Measurements from ENCODE around the gene FAM210B. TPM values are rescaled to one million over a fixed set of nuclear protein-coding genes. Genes with fewer than 3 reads are reported as not detected.

The FAM210B gene
- total and polyA plus RNA-seq, 2 of the 8 experiments (the other 6 are each of a cell fraction or from before 2014, with no cell fraction given) = 9.4 to 15.0 TPM

DNA sequence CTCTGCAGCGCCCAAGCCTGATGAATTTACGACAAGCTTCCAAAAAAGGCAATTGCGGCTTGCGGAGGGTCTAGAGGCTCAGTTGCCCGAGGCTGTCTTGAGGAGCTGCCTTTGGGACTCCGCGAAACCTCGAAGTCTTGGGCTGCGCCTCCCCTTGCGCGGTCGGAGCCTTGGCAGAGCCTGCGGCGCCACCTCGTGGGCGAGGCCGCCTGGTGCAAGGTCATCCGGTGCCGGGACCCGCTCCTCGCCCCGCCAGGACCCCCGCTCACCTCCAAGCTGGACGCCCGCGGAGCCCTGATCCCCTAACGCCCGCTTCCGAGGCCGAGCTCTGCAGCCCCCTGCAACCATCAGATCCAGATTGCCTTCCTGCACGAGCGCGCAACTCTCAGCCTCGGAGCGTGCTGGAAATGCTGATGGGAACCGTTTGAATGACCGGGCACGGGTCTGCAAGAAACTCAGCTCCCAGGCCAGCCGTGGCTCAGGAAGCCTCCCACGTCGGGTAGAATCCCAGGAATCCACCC, 14.9 kb upstream of the FAM210B start (continued):
- TF ChIP-seq, protein P1, sequence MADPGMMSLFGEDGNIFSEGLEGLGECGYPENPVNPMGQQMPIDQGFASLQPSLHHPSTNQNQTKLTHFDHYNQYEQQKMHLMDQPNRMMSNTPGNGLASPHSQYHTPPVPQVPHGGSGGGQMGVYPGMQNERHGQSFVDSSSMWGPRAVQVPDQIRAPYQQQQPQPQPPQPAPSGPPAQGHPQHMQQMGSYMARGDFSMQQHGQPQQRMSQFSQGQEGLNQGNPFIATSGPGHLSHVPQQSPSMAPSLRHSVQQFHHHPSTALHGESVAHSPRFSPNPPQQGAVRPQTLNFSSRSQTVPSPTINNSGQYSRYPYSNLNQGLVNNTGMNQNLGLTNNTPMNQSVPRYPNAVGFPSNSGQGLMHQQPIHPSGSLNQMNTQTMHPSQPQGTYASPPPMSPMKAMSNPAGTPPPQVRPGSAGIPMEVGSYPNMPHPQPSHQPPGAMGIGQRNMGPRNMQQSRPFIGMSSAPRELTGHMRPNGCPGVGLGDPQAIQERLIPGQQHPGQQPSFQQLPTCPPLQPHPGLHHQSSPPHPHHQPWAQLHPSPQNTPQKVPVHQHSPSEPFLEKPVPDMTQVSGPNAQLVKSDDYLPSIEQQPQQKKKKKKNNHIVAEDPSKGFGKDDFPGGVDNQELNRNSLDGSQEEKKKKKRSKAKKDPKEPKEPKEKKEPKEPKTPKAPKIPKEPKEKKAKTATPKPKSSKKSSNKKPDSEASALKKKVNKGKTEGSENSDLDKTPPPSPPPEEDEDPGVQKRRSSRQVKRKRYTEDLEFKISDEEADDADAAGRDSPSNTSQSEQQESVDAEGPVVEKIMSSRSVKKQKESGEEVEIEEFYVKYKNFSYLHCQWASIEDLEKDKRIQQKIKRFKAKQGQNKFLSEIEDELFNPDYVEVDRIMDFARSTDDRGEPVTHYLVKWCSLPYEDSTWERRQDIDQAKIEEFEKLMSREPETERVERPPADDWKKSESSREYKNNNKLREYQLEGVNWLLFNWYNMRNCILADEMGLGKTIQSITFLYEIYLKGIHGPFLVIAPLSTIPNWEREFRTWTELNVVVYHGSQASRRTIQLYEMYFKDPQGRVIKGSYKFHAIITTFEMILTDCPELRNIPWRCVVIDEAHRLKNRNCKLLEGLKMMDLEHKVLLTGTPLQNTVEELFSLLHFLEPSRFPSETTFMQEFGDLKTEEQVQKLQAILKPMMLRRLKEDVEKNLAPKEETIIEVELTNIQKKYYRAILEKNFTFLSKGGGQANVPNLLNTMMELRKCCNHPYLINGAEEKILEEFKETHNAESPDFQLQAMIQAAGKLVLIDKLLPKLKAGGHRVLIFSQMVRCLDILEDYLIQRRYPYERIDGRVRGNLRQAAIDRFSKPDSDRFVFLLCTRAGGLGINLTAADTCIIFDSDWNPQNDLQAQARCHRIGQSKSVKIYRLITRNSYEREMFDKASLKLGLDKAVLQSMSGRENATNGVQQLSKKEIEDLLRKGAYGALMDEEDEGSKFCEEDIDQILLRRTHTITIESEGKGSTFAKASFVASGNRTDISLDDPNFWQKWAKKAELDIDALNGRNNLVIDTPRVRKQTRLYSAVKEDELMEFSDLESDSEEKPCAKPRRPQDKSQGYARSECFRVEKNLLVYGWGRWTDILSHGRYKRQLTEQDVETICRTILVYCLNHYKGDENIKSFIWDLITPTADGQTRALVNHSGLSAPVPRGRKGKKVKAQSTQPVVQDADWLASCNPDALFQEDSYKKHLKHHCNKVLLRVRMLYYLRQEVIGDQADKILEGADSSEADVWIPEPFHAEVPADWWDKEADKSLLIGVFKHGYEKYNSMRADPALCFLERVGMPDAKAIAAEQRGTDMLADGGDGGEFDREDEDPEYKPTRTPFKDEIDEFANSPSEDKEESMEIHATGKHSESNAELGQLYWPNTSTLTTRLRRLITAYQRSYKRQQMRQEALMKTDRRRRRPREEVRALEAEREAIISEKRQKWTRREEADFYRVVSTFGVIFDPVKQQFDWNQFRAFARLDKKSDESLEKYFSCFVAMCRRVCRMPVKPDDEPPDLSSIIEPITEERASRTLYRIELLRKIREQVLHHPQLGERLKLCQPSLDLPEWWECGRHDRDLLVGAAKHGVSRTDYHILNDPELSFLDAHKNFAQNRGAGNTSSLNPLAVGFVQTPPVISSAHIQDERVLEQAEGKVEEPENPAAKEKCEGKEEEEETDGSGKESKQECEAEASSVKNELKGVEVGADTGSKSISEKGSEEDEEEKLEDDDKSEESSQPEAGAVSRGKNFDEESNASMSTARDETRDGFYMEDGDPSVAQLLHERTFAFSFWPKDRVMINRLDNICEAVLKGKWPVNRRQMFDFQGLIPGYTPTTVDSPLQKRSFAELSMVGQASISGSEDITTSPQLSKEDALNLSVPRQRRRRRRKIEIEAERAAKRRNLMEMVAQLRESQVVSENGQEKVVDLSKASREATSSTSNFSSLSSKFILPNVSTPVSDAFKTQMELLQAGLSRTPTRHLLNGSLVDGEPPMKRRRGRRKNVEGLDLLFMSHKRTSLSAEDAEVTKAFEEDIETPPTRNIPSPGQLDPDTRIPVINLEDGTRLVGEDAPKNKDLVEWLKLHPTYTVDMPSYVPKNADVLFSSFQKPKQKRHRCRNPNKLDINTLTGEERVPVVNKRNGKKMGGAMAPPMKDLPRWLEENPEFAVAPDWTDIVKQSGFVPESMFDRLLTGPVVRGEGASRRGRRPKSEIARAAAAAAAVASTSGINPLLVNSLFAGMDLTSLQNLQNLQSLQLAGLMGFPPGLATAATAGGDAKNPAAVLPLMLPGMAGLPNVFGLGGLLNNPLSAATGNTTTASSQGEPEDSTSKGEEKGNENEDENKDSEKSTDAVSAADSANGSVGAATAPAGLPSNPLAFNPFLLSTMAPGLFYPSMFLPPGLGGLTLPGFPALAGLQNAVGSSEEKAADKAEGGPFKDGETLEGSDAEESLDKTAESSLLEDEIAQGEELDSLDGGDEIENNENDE (IDR thresholded peaks at IDR 0.05; ENCODE audit: insufficient replicate concordance, low read length) = no peak
- TF ChIP-seq HDAC2 (IDR thresholded peaks at IDR 0.05; ENCODE audit: borderline replicate concordance in 1 of 2, low read depth in 2 of 2, low read length in 2 of 2) = no peak
- TF ChIP-seq SP2 (IDR thresholded peaks at IDR 0.05; ENCODE audit: low read length) = no peak
- no peak for TF ChIP-seq HDAC6 (IDR thresholded peaks at IDR 0.05; ENCODE audit: low read depth, low read length)
- TF ChIP-seq, protein P2, sequence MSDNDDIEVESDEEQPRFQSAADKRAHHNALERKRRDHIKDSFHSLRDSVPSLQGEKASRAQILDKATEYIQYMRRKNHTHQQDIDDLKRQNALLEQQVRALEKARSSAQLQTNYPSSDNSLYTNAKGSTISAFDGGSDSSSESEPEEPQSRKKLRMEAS (IDR thresholded peaks at IDR 0.05) = 0 out of 2 replicates have a peak, but pooled peaks have one; percentile 27
- TF ChIP-seq, protein P3, sequence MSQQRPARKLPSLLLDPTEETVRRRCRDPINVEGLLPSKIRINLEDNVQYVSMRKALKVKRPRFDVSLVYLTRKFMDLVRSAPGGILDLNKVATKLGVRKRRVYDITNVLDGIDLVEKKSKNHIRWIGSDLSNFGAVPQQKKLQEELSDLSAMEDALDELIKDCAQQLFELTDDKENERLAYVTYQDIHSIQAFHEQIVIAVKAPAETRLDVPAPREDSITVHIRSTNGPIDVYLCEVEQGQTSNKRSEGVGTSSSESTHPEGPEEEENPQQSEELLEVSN (IDR thresholded peaks at IDR 0.05) = no peak
- no peak for TF ChIP-seq CBX8 (IDR thresholded peaks at IDR 0.05; ENCODE audit: borderline replicate concordance, low read depth, low read length)
- no peak for TF ChIP-seq BACH1 (IDR thresholded peaks at IDR 0.05; ENCODE audit: low read length)

Data from H1 (cell line).